GM21723 (cell line): ENCODE results near the gene NUB1.

Experiments used
- ATAC-seq: cut with Tn5 transposase; IDR thresholded peaks from one replicate; pipeline ENCODE4 v1.9.1; 2021; ENCODE audit warnings: mild to moderate bottlenecking, moderate library complexity; ENCODE audit not compliant: unreplicated experiment

NUB1 gene

GRCh38 chr7:151387161-151388006 is 45.8 kb downstream of the NUB1 start:
- no peak for ATAC-seq

- ATAC-seq = no peak
These were observed 46.3 kb downstream of the NUB1 start for GRCh38 chr7:151388007-151388297.

- ATAC-seq = no peak
These were observed 46.8 kb downstream of the NUB1 start for GRCh38 chr7:151388430-151388829.

GRCh38 chr7:151389096-151389767 is 47.6 kb downstream of the NUB1 start:
- ATAC-seq = no peak

- no peak for ATAC-seq
These were observed 48.4 kb downstream of the NUB1 start for GRCh38 chr7:151389768-151390597.

- no peak for ATAC-seq
These were observed 49.2 kb downstream of the NUB1 start for GRCh38 chr7:151390598-151391357.

- ATAC-seq = no peak
These were observed 49.7 kb downstream of the NUB1 start for GRCh38 chr7:151391358-151391730.

- no peak for ATAC-seq
These were observed 50.4 kb downstream of the NUB1 start for GRCh38 chr7:151392002-151392401.

- ATAC-seq = no peak
These were observed 50.8 kb downstream of the NUB1 start for GRCh38 chr7:151392426-151392825.

GRCh38 chr7:151393031-151393977 is 51.7 kb downstream of the NUB1 start:
- ATAC-seq = no peak

- ATAC-seq = no peak
These were observed 52.7 kb downstream of the NUB1 start for GRCh38 chr7:151394076-151395035.

GRCh38 chr7:151395036-151395367 is 53.4 kb downstream of the NUB1 start:
- ATAC-seq = no peak

- ATAC-seq = no peak
These were observed 54.8 kb downstream of the NUB1 start for GRCh38 chr7:151396328-151396970.

- no peak for ATAC-seq
These were observed 55.4 kb downstream of the NUB1 start for GRCh38 chr7:151397026-151397425.

GRCh38 chr7:151398446-151399304 is 57.1 kb downstream of the NUB1 start:
- no peak for ATAC-seq

GRCh38 chr7:151399305-151399601 is 57.6 kb downstream of the NUB1 start:
- ATAC-seq = no peak

GRCh38 chr7:151399906-151400305 is 58.3 kb downstream of the NUB1 start:
- no peak for ATAC-seq
